ENCODE measurements around the gene RNF213. TPM values are rescaled to one million over a fixed set of nuclear protein-coding genes. Genes with fewer than 3 reads are reported as not detected.

The RNF213 gene
- polyA plus RNA-seq, 1 donor (not counting 4 experiments of a cell fraction or from before 2014, with no cell fraction given), result 24.4 TPM

- no peaks in the 10 kb centered on the region for H3K4me1 ChIP-seq (ENCODE audit: control insufficient read depth, extremely low read depth, insufficient read depth, low read length)
- H3K9me1 ChIP-seq (ENCODE audit: control insufficient read depth, extremely low read depth, insufficient read depth, low read length), result no peaks in the 10 kb centered on the region
- peaks cover 49 to 52% of the 10 kb centered on the region in 2 experiments for H3K36me3 ChIP-seq (ENCODE audit: control insufficient read depth in 2 of 2, extremely low read depth in 1 of 2, insufficient read depth in 2 of 2, low read length in 2 of 2)
- H3K9me3 ChIP-seq (ENCODE audit: control insufficient read depth, low read depth, low read length), result no peaks in the 10 kb centered on the region
- no peaks in the 10 kb centered on the region for H4K20me1 ChIP-seq (ENCODE audit: control insufficient read depth, extremely low read depth, insufficient read depth, low read length)
- no peak overlapping the region for H3K27ac ChIP-seq (ENCODE audit: control insufficient read depth, insufficient read depth, low read length)
- no peak overlapping the region for H3K4me3 ChIP-seq (ENCODE audit: control insufficient read depth in 2 of 3, extremely low read depth in 1 of 3, insufficient read depth in 2 of 3, low read depth in 1 of 3, low read length in 3 of 3)
- H3K79me2 ChIP-seq (ENCODE audit: control insufficient read depth, insufficient read depth, low read length), result no peaks in the 10 kb centered on the region
- FAIRE-seq (no peak), DNase-seq (ENCODE audit: low read depth, low spot score) (no peak)
- H3K27me3 ChIP-seq (ENCODE audit: control insufficient read depth, extremely low read depth, insufficient read depth, low read length), result no peaks in the 10 kb centered on the region
- no peak overlapping the region for H3K9ac ChIP-seq (ENCODE audit: control insufficient read depth, extremely low read depth, insufficient read depth, low read length)
- no peak overlapping the region for H2AFZ ChIP-seq (ENCODE audit: control insufficient read depth, low read length)
- TF ChIP-seq EZH2 (IDR thresholded peaks at IDR 0.05; ENCODE audit: low read length) (no peak), CTCF (optimal IDR thresholded peaks at IDR 0.05 in 1 of 3, IDR thresholded peaks at IDR 0.05 in 1 of 3, conservative IDR thresholded peaks at IDR 0.05 in 1 of 3; ENCODE audit: extremely low read depth in 1 of 3, insufficient read depth in 2 of 3, low read length in 3 of 3) (no peak)
- H3K4me2 ChIP-seq (ENCODE audit: control insufficient read depth, extremely low read depth, insufficient read depth, low read depth, low read length), result no peak overlapping the region
- dilution Hi-C loops (cut with MboI; ENCODE audit: extremely low pct_ligation_motif_present, low sequenced_read_pairs), result no loop called here
These were observed 118.7 kb downstream of the RNF213 start for GRCh38 chr17:80379348-80379747.

- Histone ChIP-seq H2AFZ (ENCODE audit: control insufficient read depth, low read length) (no peak overlapping the region), H3K4me2 (ENCODE audit: control insufficient read depth, extremely low read depth, insufficient read depth, low read depth, low read length) (no peak overlapping the region), H3K79me2 (ENCODE audit: control insufficient read depth, insufficient read depth, low read length) (no peaks in the 10 kb centered on the region), H4K20me1 (ENCODE audit: control insufficient read depth, extremely low read depth, insufficient read depth, low read length) (no peaks in the 10 kb centered on the region), H3K27me3 (ENCODE audit: control insufficient read depth, extremely low read depth, insufficient read depth, low read length) (no peaks in the 10 kb centered on the region), H3K4me1 (ENCODE audit: control insufficient read depth, extremely low read depth, insufficient read depth, low read length) (no peaks in the 10 kb centered on the region), H3K9me1 (ENCODE audit: control insufficient read depth, extremely low read depth, insufficient read depth, low read length) (no peaks in the 10 kb centered on the region), H3K36me3 (ENCODE audit: control insufficient read depth in 2 of 2, extremely low read depth in 1 of 2, insufficient read depth in 2 of 2, low read length in 2 of 2) (peaks cover 49 to 56% of the 10 kb centered on the region in 2 experiments), H3K9me3 (ENCODE audit: control insufficient read depth, low read depth, low read length) (no peaks in the 10 kb centered on the region), H3K9ac (ENCODE audit: control insufficient read depth, extremely low read depth, insufficient read depth, low read length) (no peak overlapping the region), H3K27ac (ENCODE audit: control insufficient read depth, insufficient read depth, low read length) (no peak overlapping the region), H3K4me3 (ENCODE audit: control insufficient read depth in 2 of 3, extremely low read depth in 1 of 3, insufficient read depth in 2 of 3, low read depth in 1 of 3, low read length in 3 of 3) (no peak overlapping the region)
- DNase-seq (ENCODE audit: low read depth, low spot score), result no peak
- dilution Hi-C loops (cut with MboI; ENCODE audit: extremely low pct_ligation_motif_present, low sequenced_read_pairs), result no loop called here
- FAIRE-seq, result no peak
- no peak for TF ChIP-seq EZH2 (IDR thresholded peaks at IDR 0.05; ENCODE audit: low read length)
- no peak for TF ChIP-seq CTCF (optimal IDR thresholded peaks at IDR 0.05 in 1 of 3, IDR thresholded peaks at IDR 0.05 in 1 of 3, conservative IDR thresholded peaks at IDR 0.05 in 1 of 3; ENCODE audit: extremely low read depth in 1 of 3, insufficient read depth in 2 of 3, low read length in 3 of 3)
These were observed 119.4 kb downstream of the RNF213 start for GRCh38 chr17:80380068-80380467.

Measured in keratinocyte (primary cell).